Measurements from ENCODE around the gene RHEB.

Gene RHEB

GRCh38 chr7:151431768-151432311, 87.9 kb downstream of the RHEB start:
- DNase-seq (ENCODE audit: low read depth in 2 of 2): no peak

- no peak for DNase-seq (ENCODE audit: low read depth in 2 of 2)
Observed at GRCh38 chr7:151431281-151431767, 88.4 kb downstream of the RHEB start.

- DNase-seq (ENCODE audit: low read depth in 2 of 2): no peak
Observed at GRCh38 chr7:151430391-151431205, 89.1 kb downstream of the RHEB start.

- no peak for DNase-seq (ENCODE audit: low read depth in 2 of 2)
Observed at GRCh38 chr7:151429560-151430331, 89.9 kb downstream of the RHEB start.

- DNase-seq (ENCODE audit: low read depth in 2 of 2): no peak
Observed at GRCh38 chr7:151429237-151429559, 90.5 kb downstream of the RHEB start.

- no peak for DNase-seq (ENCODE audit: low read depth in 2 of 2)
Observed at GRCh38 chr7:151428378-151429236, 91.1 kb downstream of the RHEB start.

GRCh38 chr7:151427705-151428377, 91.9 kb downstream of the RHEB start:
- DNase-seq (ENCODE audit: low read depth in 2 of 2): no peak

- DNase-seq (ENCODE audit: low read depth in 2 of 2): no peak
Observed at GRCh38 chr7:151426904-151427704, 92.6 kb downstream of the RHEB start.

- no peak for DNase-seq (ENCODE audit: low read depth in 2 of 2)
Observed at GRCh38 chr7:151426441-151426903, 93.2 kb downstream of the RHEB start.

- no peak for DNase-seq (ENCODE audit: low read depth in 2 of 2)
Observed at GRCh38 chr7:151425670-151426440, 93.8 kb downstream of the RHEB start.

- no peak for DNase-seq (ENCODE audit: low read depth in 2 of 2)
Observed at GRCh38 chr7:151424799-151425198, 94.9 kb downstream of the RHEB start.

GRCh38 chr7:151423936-151424335, 95.8 kb downstream of the RHEB start:
- DNase-seq (ENCODE audit: low read depth in 2 of 2): no peak

- DNase-seq (ENCODE audit: low read depth in 2 of 2): no peak
Observed at GRCh38 chr7:151423226-151423625, 96.5 kb downstream of the RHEB start.

- DNase-seq (ENCODE audit: low read depth in 2 of 2): no peak
Observed at GRCh38 chr7:151422212-151422611, 97.5 kb downstream of the RHEB start.

- no peak for DNase-seq (ENCODE audit: low read depth in 2 of 2)
Observed at GRCh38 chr7:151420144-151420543, 99.6 kb downstream of the RHEB start.

GRCh38 chr7:151416941-151417315, 102.8 kb downstream of the RHEB start:
- no peak for DNase-seq (ENCODE audit: low read depth in 2 of 2)

GRCh38 chr7:151416112-151416940, 103.4 kb downstream of the RHEB start:
- DNase-seq (ENCODE audit: low read depth in 2 of 2): no peak

All from stimulated activated CD4-positive, alpha-beta T cell treated with anti-CD3 and anti-CD28 coated beads, Interleukin-1b, Interleukin-23, amount 100 ng/mL, for 1 hour (primary cell).